Astrocyte of the spinal cord (primary cell): Measurements from ENCODE around the gene FRMPD4.
A peak's percentile ranks its signal among the peaks of the same experiment; 100 is the strongest.

Experiments
- DNase-seq: peaks from one replicate; pipeline ENCODE4 v3.0.0; 2011; ENCODE audit warnings: low read depth, low spot score
- H3K4me3 ChIP-seq: 2 replicates; pipeline ENCODE4 v1.5.1; 2011; ENCODE audit warnings: low read depth, mild to moderate bottlenecking, low read length, moderate library complexity
- in situ Hi-C: cut with HindIII; loops from 2 replicates; pipeline ENCODE4 v1.10.0; 2017; ENCODE audit warnings: low sequenced_read_pairs
- TF ChIP-seq, protein P1 (sequence below): IDR thresholded peaks from 2 replicates; pipeline ENCODE4 v1.5.1; 2012; ENCODE audit warnings: low read depth, mild to moderate bottlenecking, low read length, inconsistent platforms

The FRMPD4 gene

DNA sequence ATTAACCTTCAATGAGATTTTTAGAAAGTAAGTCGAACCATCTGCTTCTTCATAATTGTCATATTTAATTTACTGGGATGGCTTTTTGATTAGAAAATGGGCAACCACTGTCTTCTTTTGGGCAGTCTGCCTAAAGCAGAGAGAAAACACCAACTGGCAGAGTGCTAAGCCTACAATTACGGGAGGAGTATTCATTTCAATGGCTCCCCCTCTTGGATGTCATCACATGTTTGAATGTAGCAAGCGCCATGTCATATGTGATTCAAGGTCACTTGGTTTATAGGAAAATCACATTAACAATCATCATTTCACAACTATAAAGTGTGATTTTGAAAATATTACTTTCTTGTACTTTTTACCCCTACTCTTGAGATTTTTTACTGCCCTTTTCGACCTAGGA, 261.9 kb downstream of the FRMPD4 start:
- DNase-seq: no peak

DNA sequence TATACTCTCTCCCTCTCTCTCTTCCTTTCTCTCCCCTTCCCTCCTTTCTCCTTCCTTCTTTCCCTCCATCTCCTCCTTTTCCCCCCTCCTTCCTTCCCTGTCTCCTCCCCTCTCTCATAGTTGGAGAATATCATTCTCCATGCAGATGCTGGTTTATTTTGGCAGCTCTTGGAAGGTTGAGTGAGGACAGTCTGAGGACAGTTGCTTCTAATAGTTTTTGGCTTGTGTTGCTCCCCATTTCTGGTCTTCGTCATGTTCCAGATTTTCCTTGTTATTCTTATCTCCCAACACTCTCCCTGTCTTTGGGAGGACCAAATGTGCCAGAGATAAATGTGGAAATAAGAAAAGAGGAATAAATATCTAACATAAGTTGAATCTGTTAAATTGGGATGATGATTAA, 263.0 kb downstream of the FRMPD4 start:
- in situ Hi-C loops: no loop called here
- DNase-seq: no peak
- TF ChIP-seq, protein P1, sequence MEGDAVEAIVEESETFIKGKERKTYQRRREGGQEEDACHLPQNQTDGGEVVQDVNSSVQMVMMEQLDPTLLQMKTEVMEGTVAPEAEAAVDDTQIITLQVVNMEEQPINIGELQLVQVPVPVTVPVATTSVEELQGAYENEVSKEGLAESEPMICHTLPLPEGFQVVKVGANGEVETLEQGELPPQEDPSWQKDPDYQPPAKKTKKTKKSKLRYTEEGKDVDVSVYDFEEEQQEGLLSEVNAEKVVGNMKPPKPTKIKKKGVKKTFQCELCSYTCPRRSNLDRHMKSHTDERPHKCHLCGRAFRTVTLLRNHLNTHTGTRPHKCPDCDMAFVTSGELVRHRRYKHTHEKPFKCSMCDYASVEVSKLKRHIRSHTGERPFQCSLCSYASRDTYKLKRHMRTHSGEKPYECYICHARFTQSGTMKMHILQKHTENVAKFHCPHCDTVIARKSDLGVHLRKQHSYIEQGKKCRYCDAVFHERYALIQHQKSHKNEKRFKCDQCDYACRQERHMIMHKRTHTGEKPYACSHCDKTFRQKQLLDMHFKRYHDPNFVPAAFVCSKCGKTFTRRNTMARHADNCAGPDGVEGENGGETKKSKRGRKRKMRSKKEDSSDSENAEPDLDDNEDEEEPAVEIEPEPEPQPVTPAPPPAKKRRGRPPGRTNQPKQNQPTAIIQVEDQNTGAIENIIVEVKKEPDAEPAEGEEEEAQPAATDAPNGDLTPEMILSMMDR: no peak

More for the DNA sequence above, 261.9 kb downstream of the FRMPD4 start:
- no peak overlapping the region for H3K4me3 ChIP-seq
- in situ Hi-C loops: no loop called here
- TF ChIP-seq, protein P1: no peak

DNA sequence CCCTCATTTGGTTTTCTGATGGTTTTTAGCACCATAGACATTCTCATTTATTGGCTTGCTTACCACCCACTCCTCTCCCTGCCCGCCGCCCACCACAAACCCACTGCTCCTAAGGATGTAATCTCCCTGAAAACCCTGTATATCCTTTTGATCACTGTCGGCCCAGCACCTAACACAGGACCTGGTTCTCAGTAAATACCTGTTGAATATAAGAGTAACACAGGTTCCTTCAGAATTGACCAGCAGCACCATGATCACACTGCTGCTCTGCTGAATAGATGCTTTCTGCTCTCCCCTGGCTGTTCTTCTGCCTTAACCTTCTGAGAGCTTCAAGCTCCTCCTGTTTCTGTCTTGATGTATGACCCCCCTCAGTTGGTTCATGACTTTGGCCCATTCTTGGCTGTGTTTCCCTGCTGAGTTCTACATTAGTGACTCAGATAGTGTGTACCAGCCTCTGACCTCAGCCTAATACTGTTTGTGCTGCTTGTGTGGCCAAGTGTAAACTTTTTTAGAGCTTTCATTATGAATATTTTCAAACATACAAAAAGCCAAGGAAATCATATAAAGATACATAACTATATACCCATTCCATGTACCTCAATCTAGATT, 265.3 kb downstream of the FRMPD4 start:
- TF ChIP-seq, protein P1: no peak
- in situ Hi-C loops: no loop called here
- peak; percentile 5 for DNase-seq
- no peak overlapping the region for H3K4me3 ChIP-seq

More for the DNA sequence above, 263.0 kb downstream of the FRMPD4 start:
- no peak overlapping the region for H3K4me3 ChIP-seq

- no peak for DNase-seq
- in situ Hi-C loops: no loop called here
- TF ChIP-seq, protein P1: no peak
- H3K4me3 ChIP-seq: no peak overlapping the region
Observed at GRCh38 chrX:12405306-12405705, 267.0 kb downstream of the FRMPD4 start.

DNA sequence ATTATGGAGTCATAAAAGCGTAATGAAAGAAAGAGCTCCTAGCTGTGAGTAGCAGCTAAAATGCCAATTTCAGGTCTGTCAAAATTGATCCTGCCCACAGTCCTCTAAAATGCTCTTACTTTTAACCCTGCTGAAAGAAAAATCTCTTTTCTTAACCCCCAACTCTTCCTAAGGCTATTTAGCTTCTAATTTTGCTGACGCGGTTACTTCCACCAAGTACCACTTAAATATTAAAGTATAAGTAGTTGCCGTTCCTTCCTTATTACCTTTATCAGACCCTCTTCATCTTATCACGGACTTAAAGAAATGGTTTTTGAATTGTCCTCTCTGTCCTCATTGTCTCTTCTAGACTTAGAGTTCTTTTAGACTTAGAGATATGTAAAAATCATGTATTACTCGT, 272.2 kb downstream of the FRMPD4 start:
- TF ChIP-seq, protein P1: no peak
- H3K4me3 ChIP-seq: no peak overlapping the region
- in situ Hi-C loops: no loop called here
- DNase-seq: no peak

DNA sequence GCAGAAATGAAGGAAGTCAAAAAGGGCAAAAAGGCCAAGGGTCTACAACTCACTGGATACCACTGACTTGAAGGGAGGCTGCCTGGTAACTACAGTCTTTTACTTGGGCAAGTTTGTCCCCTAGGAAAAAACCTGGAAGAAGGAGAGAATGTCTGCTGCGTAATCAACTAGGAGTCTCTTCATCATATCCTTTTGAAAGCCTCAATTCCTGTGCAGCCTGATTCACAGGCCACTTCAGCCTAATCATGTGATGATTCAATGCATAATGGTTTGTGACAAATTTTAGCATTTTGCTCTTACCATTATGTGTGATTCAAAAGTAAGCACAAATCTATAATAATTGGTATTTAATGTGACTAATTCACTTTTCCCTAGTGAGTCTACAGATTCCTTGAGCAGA, 273.6 kb downstream of the FRMPD4 start:
- in situ Hi-C loops: no loop called here
- peak; percentile 1 for DNase-seq
- TF ChIP-seq, protein P1: no peak
- H3K4me3 ChIP-seq: no peak overlapping the region
